ENCODE measurements around the gene TBX18. TPM values are rescaled to one million over a fixed set of nuclear protein-coding genes. Genes with fewer than 3 reads are reported as not detected.

The TBX18 gene
- 10 to 100 TPM; 26.6 to 32.8 TPM for total RNA-seq
- polyA plus RNA-seq (ENCODE audit: insufficient read length in 2 of 2): 10 to 100 TPM in 1 of 2 donors, 1 to 10 TPM in 1; 7.9 to 11.3 TPM
- long read RNA-seq, donor 1, partial matches to known transcripts: 0 of 2 reads
- long read RNA-seq, donor 1, other reads (novel, unspliced or antisense): 0 of 2 reads
- long read RNA-seq, donor 2: 0 reads
- long read RNA-seq, donor 3, full-length matches to known transcripts: 1 of 1 reads
- long read RNA-seq, donor 3, partial matches to known transcripts: 0 of 1 reads
- long read RNA-seq, donor 3, other reads (novel, unspliced or antisense): 0 of 1 reads
- long read RNA-seq, donor 4: 0 reads

DNA sequence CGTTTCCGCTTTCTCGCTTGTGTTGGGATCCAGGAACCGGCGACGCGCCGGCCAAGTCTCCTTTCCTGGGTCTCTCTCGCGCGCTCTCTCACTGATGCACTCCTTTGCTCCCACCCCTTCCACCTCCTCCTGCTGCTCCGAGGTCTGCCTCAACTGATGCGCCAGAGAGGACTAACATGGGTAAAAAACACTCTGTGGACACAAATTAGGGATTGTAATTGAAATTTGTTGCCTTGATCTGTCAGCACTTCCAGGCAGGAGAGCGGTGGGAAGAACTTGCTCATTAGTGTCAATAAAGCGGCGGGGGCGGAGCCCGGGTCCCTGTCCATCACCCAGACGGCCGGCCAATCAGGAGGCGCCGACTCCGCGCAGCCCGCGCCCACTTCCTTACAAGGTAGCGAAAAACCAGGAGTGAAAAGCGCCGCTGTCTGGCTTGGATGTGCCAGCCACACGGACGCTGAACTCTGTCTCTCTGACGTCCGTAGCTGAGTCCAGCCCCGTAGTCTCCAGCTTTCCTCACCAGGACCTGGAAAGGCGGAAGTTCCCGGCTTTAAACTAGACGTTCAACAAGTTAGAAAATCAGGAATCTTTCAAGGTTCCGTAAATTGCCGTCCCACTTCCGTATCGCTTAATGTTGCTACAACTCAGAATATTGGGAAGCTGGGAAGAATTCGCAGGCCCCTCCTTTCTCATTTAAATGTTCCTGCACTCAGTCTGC, at the start of gene TBX18:
Gene TBX18, minus strand, starts transcription at position 267 of the 718 bp plus-strand sequence. CDS start 417 bp downstream, outside the sequence.
- H3K27me3 ChIP-seq (ENCODE audit: control insufficient read depth, insufficient read depth, low read length): peaks cover 97% of the 10 kb centered on the region
- peak within 1 kb of the TSS; percentile 48 for H3K4me3 ChIP-seq (ENCODE audit: low read depth, low read length)
- H3K4me1 ChIP-seq (ENCODE audit: control insufficient read depth, insufficient read depth, low read length): peaks cover 42% of the 10 kb centered on the region
- peaks cover 2% of the 10 kb centered on the region for H3K9me3 ChIP-seq (ENCODE audit: control insufficient read depth, insufficient read depth, low read length)
- peak within 1 kb of the TSS; percentile 87 for H3K27ac ChIP-seq (ENCODE audit: low read depth, low read length)
- WGBS (ENCODE audit: insufficient coverage): under 1% methylated on average over 38 of the region's 42 CpGs
- peak in 3 of 6 donors; percentile 63 to 91 (median 76) for DNase-seq (ENCODE audit: low read depth in 4 of 6, low spot score in 6 of 6)
- H3K36me3 ChIP-seq (ENCODE audit: control insufficient read depth, insufficient read depth, low read length): no peaks in the 10 kb centered on the region

DNA sequence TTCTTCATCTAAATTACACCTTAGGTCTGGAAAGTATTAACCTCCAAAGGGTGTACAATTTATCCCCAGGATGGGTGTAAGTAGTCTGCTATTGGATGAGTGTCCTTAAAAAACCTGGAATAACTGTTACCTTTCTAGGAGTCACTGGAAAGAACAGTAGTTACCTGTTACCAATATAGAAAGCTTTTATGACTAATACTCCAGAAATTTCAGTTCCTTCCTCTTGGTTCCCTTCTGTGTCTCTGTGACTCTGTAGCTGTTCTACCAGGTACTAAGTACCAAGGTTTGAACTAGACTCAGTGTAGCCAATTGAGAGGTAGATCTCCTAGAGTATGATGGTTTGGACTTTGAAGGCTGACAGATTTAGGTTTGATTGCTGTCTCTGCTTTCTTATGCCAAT, 47.0 kb upstream of the TBX18 start:
- no peak overlapping the region for H3K27ac ChIP-seq (ENCODE audit: low read depth, low read length)
- no peaks in the 10 kb centered on the region for H3K4me1 ChIP-seq (ENCODE audit: control insufficient read depth, insufficient read depth, low read length)
- no peaks in the 10 kb centered on the region for H3K9me3 ChIP-seq (ENCODE audit: control insufficient read depth, insufficient read depth, low read length)
- H3K27me3 ChIP-seq (ENCODE audit: control insufficient read depth, insufficient read depth, low read length): no peaks in the 10 kb centered on the region
- no peak overlapping the region for H3K4me3 ChIP-seq (ENCODE audit: low read depth, low read length)
- DNase-seq (ENCODE audit: low read depth in 4 of 6, low spot score in 6 of 6): no peak
- no peaks in the 10 kb centered on the region for H3K36me3 ChIP-seq (ENCODE audit: control insufficient read depth, insufficient read depth, low read length)

DNA sequence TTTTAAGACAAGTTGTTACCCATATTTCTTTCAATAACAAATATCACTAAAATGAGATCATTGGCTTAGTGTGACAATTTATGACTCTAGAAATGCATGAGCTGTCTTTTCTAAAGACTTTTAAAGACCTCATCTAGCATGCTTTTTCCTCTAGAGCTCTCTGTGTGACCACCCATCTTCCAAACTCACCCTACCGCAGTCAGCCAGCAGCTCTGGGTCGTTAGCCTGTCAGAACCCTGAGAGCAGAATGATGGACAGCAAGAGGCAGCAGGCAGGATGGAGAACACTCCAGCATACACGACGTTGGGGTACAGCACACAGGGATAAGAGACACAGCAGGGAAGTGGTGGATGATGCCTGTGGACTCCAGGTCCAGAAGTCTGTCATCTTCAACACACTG, 45.1 kb upstream of the TBX18 start:
- no peaks in the 10 kb centered on the region for H3K36me3 ChIP-seq (ENCODE audit: control insufficient read depth, insufficient read depth, low read length)
- no peak overlapping the region for H3K4me3 ChIP-seq (ENCODE audit: low read depth, low read length)
- H3K27ac ChIP-seq (ENCODE audit: low read depth, low read length): no peak overlapping the region
- 0% methylated on average over 2 of the region's 4 CpGs for WGBS (ENCODE audit: insufficient coverage)
- H3K9me3 ChIP-seq (ENCODE audit: control insufficient read depth, insufficient read depth, low read length): no peaks in the 10 kb centered on the region
- H3K27me3 ChIP-seq (ENCODE audit: control insufficient read depth, insufficient read depth, low read length): no peaks in the 10 kb centered on the region
- DNase-seq (ENCODE audit: low read depth in 4 of 6, low spot score in 6 of 6): peak in 1 of 6 donors; percentile 17
- H3K4me1 ChIP-seq (ENCODE audit: control insufficient read depth, insufficient read depth, low read length): no peaks in the 10 kb centered on the region

DNA sequence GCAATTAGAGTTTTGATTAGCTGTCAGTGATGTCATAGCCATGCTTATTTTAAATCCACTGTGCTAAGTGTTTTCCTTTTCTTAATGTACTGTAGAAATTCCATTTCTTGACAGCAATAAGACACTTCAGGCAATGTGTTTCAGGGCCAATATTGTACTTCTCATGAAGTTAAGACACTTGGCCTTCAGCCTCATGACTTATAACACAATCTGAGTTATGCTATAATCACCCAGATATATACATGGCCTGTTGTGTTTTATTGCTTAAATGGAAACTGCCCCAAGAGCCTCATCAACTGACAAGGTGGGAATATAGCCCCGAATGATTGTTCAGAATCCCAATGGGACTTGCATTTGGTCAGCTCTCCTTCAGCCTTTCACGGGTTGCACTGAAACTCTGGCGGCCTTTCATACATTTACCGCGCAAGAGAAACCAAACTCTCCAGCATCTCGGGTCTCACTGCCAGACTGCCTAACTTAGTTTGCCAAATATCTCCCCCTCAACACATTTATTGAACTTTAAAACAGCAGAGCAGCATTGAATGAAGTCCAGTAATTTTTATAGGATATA, 44.2 kb upstream of the TBX18 start:
- H3K36me3 ChIP-seq (ENCODE audit: control insufficient read depth, insufficient read depth, low read length): no peaks in the 10 kb centered on the region
- 90% methylated on average over 2 of the region's 6 CpGs for WGBS (ENCODE audit: insufficient coverage)
- no peak overlapping the region for H3K4me3 ChIP-seq (ENCODE audit: low read depth, low read length)
- no peaks in the 10 kb centered on the region for H3K9me3 ChIP-seq (ENCODE audit: control insufficient read depth, insufficient read depth, low read length)
- H3K27me3 ChIP-seq (ENCODE audit: control insufficient read depth, insufficient read depth, low read length): no peaks in the 10 kb centered on the region
- DNase-seq (ENCODE audit: low read depth in 4 of 6, low spot score in 6 of 6): no peak
- H3K27ac ChIP-seq (ENCODE audit: low read depth, low read length): no peak overlapping the region
- H3K4me1 ChIP-seq (ENCODE audit: control insufficient read depth, insufficient read depth, low read length): no peaks in the 10 kb centered on the region

DNA sequence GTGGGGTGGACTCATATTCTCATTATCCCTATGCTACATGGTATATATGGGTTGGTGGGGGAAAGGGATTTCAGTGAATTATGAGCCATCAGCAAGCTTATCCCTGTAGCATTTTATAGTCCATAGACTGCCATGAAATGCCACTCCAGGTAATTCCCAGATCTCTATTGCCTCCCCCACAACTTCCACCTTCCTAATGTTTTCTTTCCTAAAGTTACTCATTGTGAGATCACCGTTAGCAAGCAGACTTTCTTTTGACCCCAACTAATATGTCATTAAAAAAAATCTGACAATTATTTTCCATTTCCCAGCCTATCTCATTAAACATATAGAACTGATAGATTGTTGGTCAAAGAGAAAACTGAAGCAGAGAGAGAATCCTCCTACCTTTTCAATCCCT, 40.7 kb upstream of the TBX18 start:
- no peaks in the 10 kb centered on the region for H3K9me3 ChIP-seq (ENCODE audit: control insufficient read depth, insufficient read depth, low read length)
- no peaks in the 10 kb centered on the region for H3K27me3 ChIP-seq (ENCODE audit: control insufficient read depth, insufficient read depth, low read length)
- H3K4me3 ChIP-seq (ENCODE audit: low read depth, low read length): no peak overlapping the region
- no CpG with 5 or more reads among the region's 1 CpG for WGBS (ENCODE audit: insufficient coverage)
- H3K4me1 ChIP-seq (ENCODE audit: control insufficient read depth, insufficient read depth, low read length): no peaks in the 10 kb centered on the region
- no peak for DNase-seq (ENCODE audit: low read depth in 4 of 6, low spot score in 6 of 6)
- H3K27ac ChIP-seq (ENCODE audit: low read depth, low read length): no peak overlapping the region
- H3K36me3 ChIP-seq (ENCODE audit: control insufficient read depth, insufficient read depth, low read length): no peaks in the 10 kb centered on the region

DNA sequence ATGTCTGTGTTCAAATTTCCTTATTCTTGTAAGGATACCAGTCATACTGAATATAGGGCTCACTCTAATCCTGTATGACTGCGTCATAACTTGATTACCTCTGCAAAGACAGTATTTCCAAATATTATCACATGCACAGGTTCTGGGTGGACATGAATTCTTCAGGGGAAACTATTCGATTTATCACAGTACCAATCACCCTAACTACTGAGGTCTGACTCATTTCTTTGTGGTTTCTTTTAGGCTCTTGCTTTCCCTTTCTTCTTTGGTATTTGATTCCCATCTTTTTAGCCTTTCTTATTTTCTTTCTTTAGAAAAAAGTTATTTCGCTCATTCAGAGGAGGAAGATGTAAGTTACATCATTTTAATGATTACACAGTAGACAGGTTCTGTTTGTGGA, 40.3 kb upstream of the TBX18 start:
- no peak for DNase-seq (ENCODE audit: low read depth in 4 of 6, low spot score in 6 of 6)
- Histone ChIP-seq H3K9me3 (ENCODE audit: control insufficient read depth, insufficient read depth, low read length) (no peaks in the 10 kb centered on the region), H3K27me3 (ENCODE audit: control insufficient read depth, insufficient read depth, low read length) (no peaks in the 10 kb centered on the region), H3K4me1 (ENCODE audit: control insufficient read depth, insufficient read depth, low read length) (no peaks in the 10 kb centered on the region), H3K36me3 (ENCODE audit: control insufficient read depth, insufficient read depth, low read length) (no peaks in the 10 kb centered on the region), H3K27ac (ENCODE audit: low read depth, low read length) (no peak overlapping the region), H3K4me3 (ENCODE audit: low read depth, low read length) (no peak overlapping the region)
- WGBS (ENCODE audit: insufficient coverage): 94% methylated on average over 2 of the region's 3 CpGs

DNA sequence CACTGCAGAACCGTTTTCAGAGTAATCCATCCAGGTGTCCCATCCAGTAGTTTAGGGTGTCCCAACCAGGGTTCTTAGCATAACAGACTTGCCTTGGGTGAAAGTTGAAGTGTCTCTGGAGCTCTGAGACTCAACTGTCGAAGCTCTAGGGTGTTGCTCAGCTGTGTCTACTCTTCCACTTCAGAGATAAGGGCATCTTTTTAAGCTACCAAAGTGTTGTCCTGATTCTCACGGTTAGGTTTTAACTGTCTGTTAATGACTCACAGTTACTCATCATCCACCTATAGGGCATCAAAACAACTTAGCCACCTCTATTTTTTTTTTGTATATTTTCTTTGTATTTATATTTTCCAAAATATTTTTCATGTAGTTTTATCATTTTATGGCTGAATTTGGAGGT, 36.9 kb upstream of the TBX18 start:
- Histone ChIP-seq H3K4me3 (ENCODE audit: low read depth, low read length) (no peak overlapping the region), H3K27me3 (ENCODE audit: control insufficient read depth, insufficient read depth, low read length) (no peaks in the 10 kb centered on the region), H3K27ac (ENCODE audit: low read depth, low read length) (no peak overlapping the region), H3K4me1 (ENCODE audit: control insufficient read depth, insufficient read depth, low read length) (no peaks in the 10 kb centered on the region), H3K36me3 (ENCODE audit: control insufficient read depth, insufficient read depth, low read length) (no peaks in the 10 kb centered on the region), H3K9me3 (ENCODE audit: control insufficient read depth, insufficient read depth, low read length) (no peaks in the 10 kb centered on the region)
- DNase-seq (ENCODE audit: low read depth in 4 of 6, low spot score in 6 of 6): no peak
- 77% methylated on average over 3 of the region's 3 CpGs for WGBS (ENCODE audit: insufficient coverage)

DNA sequence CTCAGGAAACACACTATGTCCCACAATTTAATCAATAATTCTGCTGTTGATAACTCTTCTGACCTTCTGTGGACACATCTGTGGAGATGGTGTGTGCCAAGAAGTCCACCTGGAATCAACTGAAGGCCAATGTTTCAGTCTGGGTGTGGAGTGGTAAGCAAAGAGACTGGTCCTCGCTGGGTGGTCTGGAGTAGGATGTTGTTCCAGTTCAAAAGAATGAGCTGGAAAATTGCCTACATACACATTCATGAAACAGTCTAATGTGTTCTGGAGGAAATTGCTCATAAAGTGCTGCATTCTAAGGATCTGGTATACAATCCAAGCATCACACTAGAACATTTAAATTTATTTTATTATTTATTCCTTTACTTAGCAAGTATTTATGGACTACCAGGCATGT, 33.9 kb upstream of the TBX18 start:
- Histone ChIP-seq H3K4me3 (ENCODE audit: low read depth, low read length) (no peak overlapping the region), H3K36me3 (ENCODE audit: control insufficient read depth, insufficient read depth, low read length) (no peaks in the 10 kb centered on the region), H3K27me3 (ENCODE audit: control insufficient read depth, insufficient read depth, low read length) (no peaks in the 10 kb centered on the region), H3K9me3 (ENCODE audit: control insufficient read depth, insufficient read depth, low read length) (no peaks in the 10 kb centered on the region), H3K4me1 (ENCODE audit: control insufficient read depth, insufficient read depth, low read length) (no peaks in the 10 kb centered on the region), H3K27ac (ENCODE audit: low read depth, low read length) (no peak overlapping the region)
- WGBS (ENCODE audit: insufficient coverage): no CpG with 5 or more reads among the region's 1 CpG
- DNase-seq (ENCODE audit: low read depth in 4 of 6, low spot score in 6 of 6): peak in 1 of 6 donors; percentile 46

DNA sequence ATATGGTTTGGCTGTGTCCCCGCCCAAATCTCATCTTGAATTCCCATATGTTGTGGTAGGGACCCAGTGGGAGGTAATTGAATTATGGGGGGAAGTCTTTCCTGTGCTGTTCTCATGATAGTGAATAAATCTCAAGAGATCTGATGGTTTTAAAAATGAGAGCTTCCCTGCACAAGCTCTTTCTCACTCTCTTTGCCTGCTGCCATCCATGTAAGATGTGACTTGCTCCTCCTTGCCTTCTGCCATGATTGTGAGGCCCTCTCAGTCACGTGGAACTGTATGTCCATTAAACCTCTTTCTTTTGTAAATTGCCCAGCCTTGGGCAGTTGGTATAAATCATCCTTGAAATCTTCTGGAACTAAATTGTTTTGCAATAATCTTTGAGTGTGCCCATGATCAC, 31.9 kb upstream of the TBX18 start:
- Histone ChIP-seq H3K4me3 (ENCODE audit: low read depth, low read length) (no peak overlapping the region), H3K9me3 (ENCODE audit: control insufficient read depth, insufficient read depth, low read length) (no peaks in the 10 kb centered on the region), H3K4me1 (ENCODE audit: control insufficient read depth, insufficient read depth, low read length) (no peaks in the 10 kb centered on the region), H3K36me3 (ENCODE audit: control insufficient read depth, insufficient read depth, low read length) (no peaks in the 10 kb centered on the region), H3K27me3 (ENCODE audit: control insufficient read depth, insufficient read depth, low read length) (no peaks in the 10 kb centered on the region), H3K27ac (ENCODE audit: low read depth, low read length) (no peak overlapping the region)
- WGBS (ENCODE audit: insufficient coverage): 70% methylated on average over 2 of the region's 2 CpGs
- DNase-seq (ENCODE audit: low read depth in 4 of 6, low spot score in 6 of 6): no peak

DNA sequence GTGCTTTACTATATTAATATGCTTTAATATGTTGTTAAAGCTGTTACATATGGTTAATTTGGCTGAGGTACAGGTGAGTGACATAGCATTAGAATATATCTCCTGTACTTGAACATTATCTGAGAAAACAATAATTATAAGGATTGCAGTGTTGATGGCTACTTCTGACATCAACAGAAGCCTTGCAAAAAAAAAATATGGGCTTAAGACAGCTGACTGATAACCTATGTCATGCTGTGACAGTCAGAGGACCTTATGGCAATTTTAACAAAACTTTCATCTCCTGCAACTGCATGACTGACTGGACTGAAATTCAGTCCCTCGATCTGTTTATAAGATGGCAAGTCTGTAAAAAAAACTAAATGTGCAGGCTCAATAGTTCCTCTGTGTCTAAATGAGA, 27.5 kb upstream of the TBX18 start:
- no peaks in the 10 kb centered on the region for H3K4me1 ChIP-seq (ENCODE audit: control insufficient read depth, insufficient read depth, low read length)
- H3K27me3 ChIP-seq (ENCODE audit: control insufficient read depth, insufficient read depth, low read length): no peaks in the 10 kb centered on the region
- no peaks in the 10 kb centered on the region for H3K9me3 ChIP-seq (ENCODE audit: control insufficient read depth, insufficient read depth, low read length)
- no peak overlapping the region for H3K27ac ChIP-seq (ENCODE audit: low read depth, low read length)
- H3K4me3 ChIP-seq (ENCODE audit: low read depth, low read length): no peak overlapping the region
- no peak for DNase-seq (ENCODE audit: low read depth in 4 of 6, low spot score in 6 of 6)
- no peaks in the 10 kb centered on the region for H3K36me3 ChIP-seq (ENCODE audit: control insufficient read depth, insufficient read depth, low read length)
- 82% methylated on average over 1 of the region's 1 CpG for WGBS (ENCODE audit: insufficient coverage)
